Testis (tissue), 2 donors: ENCODE data around the gene DNAH9.

ENCODE experiments used
- POLR2A ChIP-seq: fragments of 450-650 bp; IDR thresholded peaks from one replicate; pipeline ENCODE4 v1.6.1; 2017; ENCODE audit warnings: antibody characterized with exemption, mild to moderate bottlenecking, moderate library complexity
- TF ChIP-seq, protein P1 (sequence below), 3 experiments: fragments of 450-650 bp in 2 of 3; fragments of 200-600 bp in 1 of 3; sonication (generic) in 1 of 3; IDR thresholded peaks; one replicate each; pipeline ENCODE4 v1.5.1; 2016 to 2019; ENCODE audit warnings: antibody characterized with exemption in 3 of 3, mild to moderate bottlenecking in 2 of 3, moderate library complexity in 1 of 3

DNA sequence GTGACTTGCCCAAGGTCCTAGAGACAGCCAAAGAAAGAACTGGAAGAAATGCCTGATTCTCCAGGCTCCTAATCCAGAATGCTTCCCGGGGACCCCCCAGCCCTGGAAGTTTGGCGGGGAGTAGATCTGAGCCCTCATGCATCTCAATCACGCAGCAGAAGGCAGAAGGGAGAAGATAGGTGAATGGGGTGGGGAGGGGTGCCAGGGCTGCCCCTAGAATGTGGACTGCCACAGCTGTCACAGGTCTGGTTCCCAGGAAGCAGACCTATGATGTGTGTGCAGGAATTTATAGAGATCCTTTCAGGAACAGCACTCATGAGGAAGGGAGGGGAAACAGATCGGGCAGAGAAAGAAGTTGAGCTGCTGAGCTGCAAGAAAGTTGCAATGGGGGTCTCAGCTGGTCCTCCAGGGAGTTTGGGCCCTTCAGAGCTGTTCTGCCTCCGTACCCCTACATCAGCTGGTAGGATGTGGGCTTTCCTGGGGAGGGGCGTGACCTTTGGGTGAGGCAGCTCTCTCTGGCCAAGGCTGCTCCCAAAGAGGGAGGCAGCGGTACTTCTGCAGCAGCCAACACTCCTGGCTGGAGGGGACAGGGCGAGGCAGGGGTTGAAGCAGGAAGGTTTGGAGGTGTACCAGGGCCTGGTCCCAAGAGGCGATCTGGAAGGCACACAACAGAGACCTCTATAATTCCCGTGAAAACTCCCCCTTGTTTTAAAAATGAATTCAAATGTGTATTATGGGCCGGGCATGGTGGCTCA lies 43.4 kb downstream of the DNAH9 start:
- TF ChIP-seq, protein P1, sequence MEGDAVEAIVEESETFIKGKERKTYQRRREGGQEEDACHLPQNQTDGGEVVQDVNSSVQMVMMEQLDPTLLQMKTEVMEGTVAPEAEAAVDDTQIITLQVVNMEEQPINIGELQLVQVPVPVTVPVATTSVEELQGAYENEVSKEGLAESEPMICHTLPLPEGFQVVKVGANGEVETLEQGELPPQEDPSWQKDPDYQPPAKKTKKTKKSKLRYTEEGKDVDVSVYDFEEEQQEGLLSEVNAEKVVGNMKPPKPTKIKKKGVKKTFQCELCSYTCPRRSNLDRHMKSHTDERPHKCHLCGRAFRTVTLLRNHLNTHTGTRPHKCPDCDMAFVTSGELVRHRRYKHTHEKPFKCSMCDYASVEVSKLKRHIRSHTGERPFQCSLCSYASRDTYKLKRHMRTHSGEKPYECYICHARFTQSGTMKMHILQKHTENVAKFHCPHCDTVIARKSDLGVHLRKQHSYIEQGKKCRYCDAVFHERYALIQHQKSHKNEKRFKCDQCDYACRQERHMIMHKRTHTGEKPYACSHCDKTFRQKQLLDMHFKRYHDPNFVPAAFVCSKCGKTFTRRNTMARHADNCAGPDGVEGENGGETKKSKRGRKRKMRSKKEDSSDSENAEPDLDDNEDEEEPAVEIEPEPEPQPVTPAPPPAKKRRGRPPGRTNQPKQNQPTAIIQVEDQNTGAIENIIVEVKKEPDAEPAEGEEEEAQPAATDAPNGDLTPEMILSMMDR (IDR thresholded peaks at IDR 0.05) = no peak
- no peak for TF ChIP-seq POLR2A
